Measurements from ENCODE around the gene TTC7B.

The TTC7B gene

GRCh38 chr14:90733139-90733808, 83.0 kb downstream of the TTC7B start:
- no peak for TF ChIP-seq EZH2 (IDR thresholded peaks at IDR 0.05; ENCODE audit: borderline replicate concordance, low read depth, low read length, severe bottlenecking)
- TF ChIP-seq, protein P1, sequence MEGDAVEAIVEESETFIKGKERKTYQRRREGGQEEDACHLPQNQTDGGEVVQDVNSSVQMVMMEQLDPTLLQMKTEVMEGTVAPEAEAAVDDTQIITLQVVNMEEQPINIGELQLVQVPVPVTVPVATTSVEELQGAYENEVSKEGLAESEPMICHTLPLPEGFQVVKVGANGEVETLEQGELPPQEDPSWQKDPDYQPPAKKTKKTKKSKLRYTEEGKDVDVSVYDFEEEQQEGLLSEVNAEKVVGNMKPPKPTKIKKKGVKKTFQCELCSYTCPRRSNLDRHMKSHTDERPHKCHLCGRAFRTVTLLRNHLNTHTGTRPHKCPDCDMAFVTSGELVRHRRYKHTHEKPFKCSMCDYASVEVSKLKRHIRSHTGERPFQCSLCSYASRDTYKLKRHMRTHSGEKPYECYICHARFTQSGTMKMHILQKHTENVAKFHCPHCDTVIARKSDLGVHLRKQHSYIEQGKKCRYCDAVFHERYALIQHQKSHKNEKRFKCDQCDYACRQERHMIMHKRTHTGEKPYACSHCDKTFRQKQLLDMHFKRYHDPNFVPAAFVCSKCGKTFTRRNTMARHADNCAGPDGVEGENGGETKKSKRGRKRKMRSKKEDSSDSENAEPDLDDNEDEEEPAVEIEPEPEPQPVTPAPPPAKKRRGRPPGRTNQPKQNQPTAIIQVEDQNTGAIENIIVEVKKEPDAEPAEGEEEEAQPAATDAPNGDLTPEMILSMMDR (IDR thresholded peaks at IDR 0.05; ENCODE audit: borderline replicate concordance, extremely low read depth, low read length, poor library complexity, severe bottlenecking) = no peak
- Histone ChIP-seq H3K4me2 (ENCODE audit: insufficient read depth, low read length) (no peak overlapping the region), H2AFZ (ENCODE audit: low read depth, low read length) (no peak overlapping the region), H4K20me1 (ENCODE audit: insufficient read depth, low read length) (no peaks in the 10 kb centered on the region), H3K27me3 (ENCODE audit: insufficient read depth, low read length, poor library complexity) (no peaks in the 10 kb centered on the region), H3K36me3 (ENCODE audit: insufficient read depth, low read length) (no peaks in the 10 kb centered on the region), H3K27ac (ENCODE audit: low read length) (no peak overlapping the region), H3K9me3 (ENCODE audit: insufficient read depth, low read length, severe bottlenecking) (no peaks in the 10 kb centered on the region), H3K79me2 (ENCODE audit: insufficient read depth, low read length) (no peaks in the 10 kb centered on the region), H3K4me3 (ENCODE audit: low read depth in 1 of 2, low read length in 2 of 2) (no peak overlapping the region), H3K9ac (ENCODE audit: low read depth, low read length) (no peak overlapping the region), H3K4me1 (ENCODE audit: insufficient read depth, low read length) (no peaks in the 10 kb centered on the region)
- DNase-seq (no peak), ATAC-seq (ENCODE audit: insufficient read depth, low read depth) (no peak)

- Histone ChIP-seq H3K9ac (ENCODE audit: low read depth, low read length) (no peak overlapping the region), H2AFZ (ENCODE audit: low read depth, low read length) (no peak overlapping the region), H3K27ac (ENCODE audit: low read length) (no peak overlapping the region), H3K27me3 (ENCODE audit: insufficient read depth, low read length, poor library complexity) (no peaks in the 10 kb centered on the region), H3K4me3 (ENCODE audit: low read depth in 1 of 2, low read length in 2 of 2) (no peak overlapping the region), H3K9me3 (ENCODE audit: insufficient read depth, low read length, severe bottlenecking) (no peaks in the 10 kb centered on the region), H4K20me1 (ENCODE audit: insufficient read depth, low read length) (no peaks in the 10 kb centered on the region), H3K4me2 (ENCODE audit: insufficient read depth, low read length) (no peak overlapping the region), H3K4me1 (ENCODE audit: insufficient read depth, low read length) (no peaks in the 10 kb centered on the region), H3K79me2 (ENCODE audit: insufficient read depth, low read length) (no peaks in the 10 kb centered on the region), H3K36me3 (ENCODE audit: insufficient read depth, low read length) (no peaks in the 10 kb centered on the region)
- TF ChIP-seq EZH2 (IDR thresholded peaks at IDR 0.05; ENCODE audit: borderline replicate concordance, low read depth, low read length, severe bottlenecking) = no peak
- TF ChIP-seq, protein P1 (IDR thresholded peaks at IDR 0.05; ENCODE audit: borderline replicate concordance, extremely low read depth, low read length, poor library complexity, severe bottlenecking) = no peak
- ATAC-seq (ENCODE audit: insufficient read depth, low read depth) (no peak), DNase-seq (no peak)
Measured at GRCh38 chr14:90732718-90733117, 83.5 kb downstream of the TTC7B start.

- Histone ChIP-seq H3K4me2 (ENCODE audit: insufficient read depth, low read length) (no peak overlapping the region), H3K9ac (ENCODE audit: low read depth, low read length) (no peak overlapping the region), H3K4me3 (ENCODE audit: low read depth in 1 of 2, low read length in 2 of 2) (no peak overlapping the region), H3K79me2 (ENCODE audit: insufficient read depth, low read length) (no peaks in the 10 kb centered on the region), H3K9me3 (ENCODE audit: insufficient read depth, low read length, severe bottlenecking) (no peaks in the 10 kb centered on the region), H3K4me1 (ENCODE audit: insufficient read depth, low read length) (no peaks in the 10 kb centered on the region), H3K36me3 (ENCODE audit: insufficient read depth, low read length) (no peaks in the 10 kb centered on the region), H2AFZ (ENCODE audit: low read depth, low read length) (no peak overlapping the region), H4K20me1 (ENCODE audit: insufficient read depth, low read length) (no peaks in the 10 kb centered on the region), H3K27me3 (ENCODE audit: insufficient read depth, low read length, poor library complexity) (no peaks in the 10 kb centered on the region), H3K27ac (ENCODE audit: low read length) (no peak overlapping the region)
- no peak for ATAC-seq (ENCODE audit: insufficient read depth, low read depth)
- no peak for TF ChIP-seq EZH2 (IDR thresholded peaks at IDR 0.05; ENCODE audit: borderline replicate concordance, low read depth, low read length, severe bottlenecking)
- TF ChIP-seq, protein P1 (IDR thresholded peaks at IDR 0.05; ENCODE audit: borderline replicate concordance, extremely low read depth, low read length, poor library complexity, severe bottlenecking) = no peak
- DNase-seq = no peak
Measured at GRCh38 chr14:90732139-90732538, 84.1 kb downstream of the TTC7B start.
